CD4-positive, alpha-beta T cell (primary cell): ENCODE data around the gene PUSL1. TPM values are rescaled to one million over a fixed set of nuclear protein-coding genes. Genes with fewer than 3 reads are reported as not detected.

ENCODE experiments used
- ATAC-seq: fragments of 200-7000 bp; cut with Tn5 transposase; one replicate; pipeline ENCODE4 v1.10.0; 2022; ENCODE audit warnings: mild to moderate bottlenecking; ENCODE audit not compliant: poor library complexity
- CTCF ChIA-PET: fragments of 350-600 bp; sonication (Branson Sonifier 250); formaldehyde crosslinking; loops from one replicate; lab custom pipeline; 2021; ENCODE audit warnings: antibody characterized with exemption, inconsistent platforms; lab: Charles Lee
- POLR2A ChIA-PET: fragments of 350-600 bp; sonication (Branson Sonifier 250); formaldehyde crosslinking; loops from one replicate; lab custom pipeline; 2021; ENCODE audit warnings: antibody characterized with exemption, inconsistent platforms; lab: Charles Lee
- DNase-seq, 14 experiments: peaks; one replicate each; pipeline ENCODE4 v3.0.0-alpha.2; 2013 to 2020; ENCODE audit warnings: mixed read lengths in 2 of 14
- H3K27ac ChIP-seq, 2 donors: one replicate each; pipeline versions ENCODE4 v1.5.1 to v1.7.0; 2013; ENCODE audit warnings: low read length in 2 of 2, low read depth in 1 of 2, mild to moderate bottlenecking in 1 of 2
- H3K27me3 ChIP-seq, 2 experiments: 1 replicate in 1 of 2; 2 replicates in 1 of 2; pipeline versions ENCODE4 v1.6.1 to v1.7.0; 2013; ENCODE audit warnings: low read length in 2 of 2, control low read depth in 1 of 2, mild to moderate bottlenecking in 1 of 2, moderate library complexity in 1 of 2; ENCODE audit not compliant: insufficient read depth in 2 of 2, control insufficient read depth in 1 of 2
- H3K36me3 ChIP-seq: one replicate; pipeline ENCODE4 v1.6.1; 2013; ENCODE audit warnings: low read length, control low read depth; ENCODE audit not compliant: insufficient read depth
- H3K4me1 ChIP-seq: one replicate; pipeline ENCODE4 v1.6.1; 2013; ENCODE audit warnings: low read length, control low read depth; ENCODE audit not compliant: insufficient read depth
- H3K4me3 ChIP-seq: one replicate; pipeline ENCODE4 v1.5.1; 2013; ENCODE audit warnings: mild to moderate bottlenecking, low read length, moderate library complexity
- H3K9me3 ChIP-seq, 2 experiments: 1 replicate in 1 of 2; 2 replicates in 1 of 2; pipeline versions ENCODE4 v1.6.1 to v1.7.0; 2013; ENCODE audit warnings: low read length in 2 of 2, mild to moderate bottlenecking in 2 of 2, control low read depth in 1 of 2, moderate library complexity in 1 of 2; ENCODE audit not compliant: control insufficient read depth in 1 of 2, insufficient read depth in 1 of 2
- H3K27ac Mint-ChIP-seq: one replicate; pipeline ENCODE4 v1.8.0; 2020; ENCODE audit warnings: mixed read lengths
- H3K27me3 Mint-ChIP-seq: one replicate; pipeline ENCODE4 v1.8.0; 2021; ENCODE audit warnings: mixed read lengths
- H3K36me3 Mint-ChIP-seq: one replicate; pipeline ENCODE4 v1.8.0; 2021; ENCODE audit warnings: low read depth, mixed read lengths
- H3K4me1 Mint-ChIP-seq: one replicate; pipeline ENCODE4 v1.8.0; 2021; ENCODE audit warnings: low read depth, mixed read lengths
- H3K4me3 Mint-ChIP-seq: one replicate; pipeline ENCODE4 v1.8.0; 2020; ENCODE audit warnings: mild to moderate bottlenecking, mixed read lengths
- H3K9me3 Mint-ChIP-seq: one replicate; pipeline ENCODE4 v1.8.0; 2020; ENCODE audit warnings: mixed read lengths
- intact Hi-C, 2 experiments: fragments of 100-400 bp; cut with DNase I in 1 of 2; cut with micrococcal nuclease in 1 of 2; formaldehyde crosslinking; loops; one replicate each; pipeline versions ENCODE4 v1.15.1 to v1.9.0; 2023 to 2025; cut with DNase I, micrococcal nuclease
- total RNA-seq, 174 experiments: library from RNA in 2 of 174; stranded (reverse) in 2 of 174; gene quantifications; one replicate each; pipeline ENCODE4 v1.2.3 and lab custom pipeline; 2021 to 2026
- TF ChIP-seq, protein P1 (sequence below): fragments of 200-600 bp; IDR thresholded peaks from one replicate; pipeline ENCODE4 v1.8.0; 2022; ENCODE audit warnings: antibody characterized with exemption, mild to moderate bottlenecking

The PUSL1 gene
- total RNA-seq, 2 experiments from 2014 or later: 18.1 to 19.2 TPM

DNA sequence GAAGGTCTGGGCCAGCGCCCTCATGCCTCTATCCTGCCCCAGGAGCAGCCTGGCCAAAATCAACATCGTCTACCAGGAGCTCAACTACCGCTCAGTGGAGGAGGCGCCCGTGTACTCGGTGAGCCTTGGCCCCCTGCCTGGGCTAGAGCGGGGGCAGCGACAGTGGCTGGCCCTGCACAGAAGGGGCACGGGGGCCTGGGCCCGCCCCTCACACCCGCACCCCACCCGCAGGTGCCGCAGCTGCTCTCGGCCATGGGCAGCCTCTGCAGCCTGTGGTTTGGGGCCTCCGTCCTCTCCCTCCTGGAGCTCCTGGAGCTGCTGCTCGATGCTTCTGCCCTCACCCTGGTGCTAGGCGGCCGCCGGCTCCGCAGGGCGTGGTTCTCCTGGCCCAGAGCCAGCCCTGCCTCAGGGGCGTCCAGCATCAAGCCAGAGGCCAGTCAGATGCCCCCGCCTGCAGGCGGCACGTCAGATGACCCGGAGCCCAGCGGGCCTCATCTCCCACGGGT lies 17.3 kb upstream of the PUSL1 start:
- H3K27ac ChIP-seq: no peak overlapping the region
- TF ChIP-seq, protein P1, sequence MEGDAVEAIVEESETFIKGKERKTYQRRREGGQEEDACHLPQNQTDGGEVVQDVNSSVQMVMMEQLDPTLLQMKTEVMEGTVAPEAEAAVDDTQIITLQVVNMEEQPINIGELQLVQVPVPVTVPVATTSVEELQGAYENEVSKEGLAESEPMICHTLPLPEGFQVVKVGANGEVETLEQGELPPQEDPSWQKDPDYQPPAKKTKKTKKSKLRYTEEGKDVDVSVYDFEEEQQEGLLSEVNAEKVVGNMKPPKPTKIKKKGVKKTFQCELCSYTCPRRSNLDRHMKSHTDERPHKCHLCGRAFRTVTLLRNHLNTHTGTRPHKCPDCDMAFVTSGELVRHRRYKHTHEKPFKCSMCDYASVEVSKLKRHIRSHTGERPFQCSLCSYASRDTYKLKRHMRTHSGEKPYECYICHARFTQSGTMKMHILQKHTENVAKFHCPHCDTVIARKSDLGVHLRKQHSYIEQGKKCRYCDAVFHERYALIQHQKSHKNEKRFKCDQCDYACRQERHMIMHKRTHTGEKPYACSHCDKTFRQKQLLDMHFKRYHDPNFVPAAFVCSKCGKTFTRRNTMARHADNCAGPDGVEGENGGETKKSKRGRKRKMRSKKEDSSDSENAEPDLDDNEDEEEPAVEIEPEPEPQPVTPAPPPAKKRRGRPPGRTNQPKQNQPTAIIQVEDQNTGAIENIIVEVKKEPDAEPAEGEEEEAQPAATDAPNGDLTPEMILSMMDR: no peak
- Mint-ChIP-seq H3K27ac (no peak overlapping the region), H3K27me3 (no peaks in the 10 kb centered on the region), H3K36me3 (no peaks in the 10 kb centered on the region), H3K9me3 (no peaks in the 10 kb centered on the region), H3K4me3 (no peak overlapping the region), H3K4me1 (no peaks in the 10 kb centered on the region)
- H3K9me3 ChIP-seq: no peaks in the 10 kb centered on the region
- POLR2A ChIA-PET: no interaction called here
- H3K4me1 ChIP-seq: peaks cover 14% of the 10 kb centered on the region
- CTCF ChIA-PET: interaction anchor here (0.6 to 1.6 kb wide), 7 partner anchors 14 to 306 kb away, joined by 3 to 33 read pairs (median 4); no protein-coding TSS in a partner anchor
- no peaks in the 10 kb centered on the region for H3K36me3 ChIP-seq
- no peak overlapping the region for H3K4me3 ChIP-seq
- peak in 1 of 14 experiments; percentile 5 for DNase-seq
- ATAC-seq: no peak
- intact Hi-C loops: loop anchor here (2.0 to 5.0 kb wide), 3 partner anchors 168 to 309 kb away; partner anchors contain the start of gene PERM1 (in 1 of the 2)
- no peaks in the 10 kb centered on the region for H3K27me3 ChIP-seq

DNA sequence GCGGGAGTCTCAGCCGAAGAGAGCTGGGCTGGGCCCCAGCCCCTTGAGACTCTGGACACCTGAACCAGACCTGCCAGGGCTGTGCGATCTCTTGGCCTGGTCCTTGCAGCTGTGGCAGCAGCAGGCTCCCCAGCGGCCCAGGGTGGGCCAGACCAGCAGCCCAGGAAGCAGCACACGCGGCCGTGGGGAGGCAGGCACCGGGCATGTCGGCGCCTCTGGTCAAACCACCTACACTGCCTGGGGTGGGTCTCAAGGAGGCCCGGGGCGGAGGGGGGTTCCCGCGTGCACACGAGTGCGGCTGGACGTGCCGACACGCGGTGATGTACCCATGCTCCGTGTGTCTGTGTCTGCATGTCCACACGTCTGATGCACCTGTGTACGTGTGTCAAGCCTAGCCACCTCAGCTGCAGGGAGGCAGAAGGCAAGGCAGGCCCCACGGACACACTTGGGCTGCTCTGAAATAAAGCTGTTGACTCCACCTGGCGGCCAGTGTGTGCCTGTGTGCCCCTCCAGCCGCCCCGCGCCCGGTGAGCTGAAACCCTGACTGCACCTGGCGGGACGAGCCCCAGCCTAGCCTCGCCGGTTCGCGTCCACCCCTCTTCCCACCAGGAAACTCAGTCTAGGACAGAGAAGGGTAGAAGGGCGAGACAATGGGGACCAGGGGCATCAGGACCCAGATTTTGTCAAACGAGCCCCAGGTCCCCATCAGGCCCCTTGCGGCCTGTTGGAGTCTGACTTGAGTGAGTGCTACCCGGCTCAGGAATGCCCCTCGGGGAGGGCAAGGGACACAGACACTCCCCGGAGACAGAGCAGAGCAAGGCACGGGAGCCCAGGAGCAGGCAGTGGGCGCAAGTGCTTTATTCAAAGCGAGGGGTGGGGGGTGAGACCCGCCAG lies 16.6 kb upstream of the PUSL1 start:
- no peak overlapping the region for H3K4me3 Mint-ChIP-seq
- POLR2A ChIA-PET: no interaction called here

DNA sequence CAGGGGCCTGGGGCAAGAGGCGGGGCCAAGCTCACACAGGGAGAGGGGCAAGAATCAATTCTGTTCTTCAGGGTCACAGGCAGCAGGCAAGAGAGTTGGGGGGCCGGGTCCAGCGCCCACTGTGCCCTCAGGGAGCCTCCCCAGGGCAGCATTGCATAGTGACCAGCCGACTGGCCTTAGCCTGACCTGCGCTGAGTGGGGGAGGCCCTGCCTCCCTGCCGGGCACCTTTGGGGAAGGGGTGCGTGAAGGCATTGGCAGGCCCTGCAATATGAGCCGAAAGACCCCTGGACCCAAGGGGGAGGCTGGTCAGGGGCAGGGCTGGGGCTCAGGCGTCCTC lies 16.0 kb upstream of the PUSL1 start:
- ChIA-PET POLR2A (no interaction called here), CTCF (interaction anchor here (0.6 to 1.6 kb wide), 7 partner anchors 106 to 308 kb away, joined by 3 to 33 read pairs (median 4); no protein-coding TSS in a partner anchor)
- Histone ChIP-seq H3K9me3 (no peaks in the 10 kb centered on the region), H3K27ac (no peak overlapping the region), H3K36me3 (no peaks in the 10 kb centered on the region), H3K4me3 (no peak overlapping the region), H3K27me3 (no peaks in the 10 kb centered on the region), H3K4me1 (peaks cover 14% of the 10 kb centered on the region)
- no peaks in the 10 kb centered on the region for H3K27me3 Mint-ChIP-seq
- H3K9me3 Mint-ChIP-seq: no peaks in the 10 kb centered on the region
- H3K36me3 Mint-ChIP-seq: no peaks in the 10 kb centered on the region
- no peak for ATAC-seq
- H3K4me3 Mint-ChIP-seq: no peak overlapping the region
- no peak overlapping the region for H3K27ac Mint-ChIP-seq
- no peaks in the 10 kb centered on the region for H3K4me1 Mint-ChIP-seq
- TF ChIP-seq, protein P1: no peak
- intact Hi-C loops: loop anchor here (2.0 to 5.0 kb wide), 3 partner anchors 170 to 310 kb away; partner anchors contain the start of gene PERM1 (in 1 of the 2)
- no peak for DNase-seq

More for the DNA sequence above, 16.6 kb upstream of the PUSL1 start:
- intact Hi-C loops: loop anchor here (2.0 to 5.0 kb wide), 3 partner anchors 169 to 309 kb away; partner anchors contain the start of gene PERM1 (in 1 of the 2)
- TF ChIP-seq, protein P1: peak; percentile 42
- Histone ChIP-seq H3K9me3 (no peaks in the 10 kb centered on the region), H3K27me3 (no peaks in the 10 kb centered on the region), H3K4me1 (peaks cover 14% of the 10 kb centered on the region), H3K27ac (no peak overlapping the region), H3K36me3 (no peaks in the 10 kb centered on the region), H3K4me3 (no peak overlapping the region)
- CTCF ChIA-PET: interaction anchor here (0.6 to 1.6 kb wide), 8 partner anchors 15 to 307 kb away, joined by 3 to 33 read pairs (median 4); no protein-coding TSS in a partner anchor
- Mint-ChIP-seq H3K9me3 (no peaks in the 10 kb centered on the region), H3K36me3 (no peaks in the 10 kb centered on the region), H3K4me1 (no peaks in the 10 kb centered on the region), H3K27ac (no peak overlapping the region), H3K27me3 (no peaks in the 10 kb centered on the region)
- DNase-seq (peak; percentile 43 to 84 (median 61)), ATAC-seq (peak; percentile 81)
